MG63 (cell line): Measurements from ENCODE around the gene PTPRM. TPM values are rescaled to one million over a fixed set of nuclear protein-coding genes. Genes with fewer than 3 reads are reported as not detected.

Source experiments
- DNase-seq: peaks from one replicate; pipeline ENCODE4 v3.0.0-alpha.2; 2020
- H3K27me3 ChIP-seq: fragments of 250-450 bp; sonication (Bioruptor Pico); 2 replicates; pipeline ENCODE4 v1.5.1; 2020; ENCODE audit warnings: mild to moderate bottlenecking, moderate library complexity
- H3K36me3 ChIP-seq: fragments of 250-450 bp; sonication (Bioruptor Pico); 2 replicates; pipeline ENCODE4 v1.5.1; 2020; ENCODE audit warnings: mild to moderate bottlenecking, moderate library complexity
- H3K4me3 ChIP-seq: fragments of 250-450 bp; sonication (Bioruptor Pico); 2 replicates; pipeline ENCODE4 v1.5.1; 2020; ENCODE audit warnings: mild to moderate bottlenecking, moderate library complexity
- H3K9me3 ChIP-seq: fragments of 250-450 bp; sonication (Bioruptor Pico); 2 replicates; pipeline ENCODE4 v1.5.1; 2020; ENCODE audit warnings: mild to moderate bottlenecking, moderate library complexity
- total RNA-seq: library from RNA; depleted of rRNA; stranded (reverse); fragments of >200 nt; shearing (Covaris generic); gene quantifications from 2 replicates; pipeline ENCODE4 v1.2.3, GENCODE V29; 2014; ENCODE audit warnings: low replicate concordance

Gene PTPRM
- total RNA-seq, 1 experiment from 2014 or later: 13.2 TPM

- Histone ChIP-seq H3K4me3 (no peak overlapping the region), H3K36me3 (no peaks in the 10 kb centered on the region), H3K9me3 (no peaks in the 10 kb centered on the region), H3K27me3 (no peaks in the 10 kb centered on the region)
- no peak for DNase-seq
Observed at GRCh38 chr18:7990670-7991069, 423.6 kb downstream of the PTPRM start.

- no peaks in the 10 kb centered on the region for H3K36me3 ChIP-seq
- no peaks in the 10 kb centered on the region for H3K9me3 ChIP-seq
- H3K27me3 ChIP-seq: no peaks in the 10 kb centered on the region
- H3K4me3 ChIP-seq: no peak overlapping the region
- no peak for DNase-seq
Observed at GRCh38 chr18:8001711-8002301, 434.7 kb downstream of the PTPRM start.

DNA sequence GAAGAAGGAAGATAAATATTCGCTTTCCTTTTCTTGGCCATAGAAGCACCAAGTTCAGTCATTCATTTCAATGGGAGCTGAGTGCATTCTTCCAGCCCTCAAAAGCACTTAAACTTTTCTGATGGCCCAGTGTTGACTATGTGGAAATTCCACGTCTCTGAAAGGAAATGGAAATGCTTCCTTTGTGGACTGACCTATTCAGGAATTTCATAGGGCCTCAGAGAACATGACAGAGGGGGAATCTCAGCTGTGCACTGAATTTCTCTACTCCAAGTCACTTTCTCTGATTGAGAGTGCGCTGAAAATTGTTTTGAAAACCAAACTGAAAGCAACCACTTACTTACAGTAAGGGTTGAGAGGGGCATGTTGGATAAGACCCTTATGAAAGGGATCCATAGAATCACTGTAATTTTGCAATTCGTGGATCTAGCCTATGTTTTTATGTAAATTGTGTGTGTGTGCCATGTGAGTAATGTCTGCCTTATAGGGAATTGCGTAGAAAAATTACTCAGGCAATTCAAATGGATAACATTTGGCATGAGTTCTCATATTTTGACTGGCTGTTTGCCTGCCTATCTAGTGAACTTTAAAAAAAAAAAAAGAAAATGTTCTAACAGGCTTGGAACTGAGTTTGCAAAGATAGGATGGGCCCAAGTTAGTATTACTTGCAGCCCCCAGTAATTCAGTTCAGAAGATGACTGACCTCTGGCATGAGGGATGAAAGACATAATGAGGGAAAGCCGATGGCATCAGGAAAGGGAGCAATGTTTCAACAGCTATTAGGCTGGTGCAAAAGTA lies 437.0 kb downstream of the PTPRM start:
- DNase-seq: no peak
- H3K27me3 ChIP-seq: no peaks in the 10 kb centered on the region
- H3K36me3 ChIP-seq: no peaks in the 10 kb centered on the region
- no peaks in the 10 kb centered on the region for H3K9me3 ChIP-seq
- H3K4me3 ChIP-seq: no peak overlapping the region

- Histone ChIP-seq H3K27me3 (no peaks in the 10 kb centered on the region), H3K36me3 (no peaks in the 10 kb centered on the region), H3K4me3 (no peak overlapping the region), H3K9me3 (no peaks in the 10 kb centered on the region)
- no peak for DNase-seq
Observed at GRCh38 chr18:8004792-8005191, 437.7 kb downstream of the PTPRM start.

DNA sequence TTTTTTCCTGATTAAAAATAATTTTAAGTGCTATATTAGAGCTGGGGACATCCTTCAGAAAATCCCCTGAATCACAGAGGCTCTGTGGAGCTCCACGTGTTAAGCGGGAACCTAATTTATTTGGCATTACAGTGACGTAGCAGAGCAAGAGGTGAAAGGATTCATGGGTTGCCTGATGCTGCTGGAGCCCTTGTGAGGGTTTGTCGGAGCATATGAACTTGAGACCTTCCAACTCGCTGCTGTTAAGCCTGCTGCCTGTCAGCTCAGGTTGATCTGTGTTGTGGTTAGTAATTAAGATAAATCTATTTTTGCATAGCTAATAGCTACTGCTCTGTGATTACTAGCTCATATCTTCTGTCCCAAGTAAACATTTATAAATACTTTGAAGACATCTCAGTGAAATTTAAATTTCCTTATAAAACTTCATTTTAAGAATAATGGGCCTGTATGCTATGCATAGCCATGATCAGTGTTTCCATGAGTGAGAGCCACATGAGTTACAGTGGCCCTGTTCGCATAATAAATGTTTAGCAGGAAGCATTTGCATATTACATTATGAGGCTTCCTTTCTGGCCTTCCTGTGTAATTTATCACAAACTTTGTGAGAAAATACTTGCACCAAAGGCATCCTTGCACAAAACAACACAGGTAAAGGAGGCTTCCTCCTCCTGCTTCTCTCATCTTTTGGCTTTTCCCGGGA lies 438.9 kb downstream of the PTPRM start:
- DNase-seq: no peak
- H3K27me3 ChIP-seq: no peaks in the 10 kb centered on the region
- no peaks in the 10 kb centered on the region for H3K36me3 ChIP-seq
- no peaks in the 10 kb centered on the region for H3K9me3 ChIP-seq
- no peak overlapping the region for H3K4me3 ChIP-seq

DNA sequence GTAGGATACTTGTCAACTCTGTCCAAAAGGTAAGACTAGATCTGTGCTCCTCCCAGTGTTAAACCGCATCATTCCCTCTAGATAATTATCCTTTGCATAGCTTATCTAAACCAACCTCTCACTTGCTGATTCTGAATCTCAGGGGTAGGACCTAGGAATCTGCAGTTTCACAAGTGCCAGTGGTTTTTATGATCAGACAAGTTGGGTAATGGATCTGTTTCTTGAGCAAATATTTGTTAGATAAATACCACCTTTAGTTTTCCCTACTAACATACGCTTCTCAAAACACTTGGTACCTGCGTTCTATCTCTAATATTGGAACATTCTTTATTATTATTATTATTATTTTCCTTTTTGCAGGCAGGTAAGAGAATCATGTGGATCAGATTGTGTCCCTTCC lies 439.9 kb downstream of the PTPRM start:
- H3K36me3 ChIP-seq: no peaks in the 10 kb centered on the region
- H3K4me3 ChIP-seq: no peak overlapping the region
- no peak for DNase-seq
- H3K9me3 ChIP-seq: no peaks in the 10 kb centered on the region
- no peaks in the 10 kb centered on the region for H3K27me3 ChIP-seq

GRCh38 chr18:8008033-8008432 lies 440.9 kb downstream of the PTPRM start:
- Histone ChIP-seq H3K4me3 (no peak overlapping the region), H3K27me3 (no peaks in the 10 kb centered on the region), H3K36me3 (no peaks in the 10 kb centered on the region), H3K9me3 (no peaks in the 10 kb centered on the region)
- DNase-seq: no peak

DNA sequence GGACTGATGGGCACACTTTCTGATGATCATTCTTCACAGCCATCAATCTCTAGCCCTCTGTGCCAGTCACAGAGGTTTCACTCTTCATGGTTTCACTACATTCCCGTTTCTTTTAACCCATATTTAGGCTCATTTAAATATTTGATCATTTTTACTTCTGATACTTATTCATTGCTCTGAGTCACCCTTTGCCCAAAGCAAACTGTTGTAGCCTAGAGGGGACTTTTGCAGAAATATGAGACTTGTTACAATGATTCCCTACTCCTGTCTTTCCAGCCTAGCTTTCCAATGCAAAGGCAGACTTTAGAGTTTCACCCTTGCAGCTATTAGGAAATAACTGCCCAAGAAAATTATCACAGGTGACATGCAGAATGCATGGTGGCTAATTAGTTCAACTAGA lies 444.2 kb downstream of the PTPRM start:
- no peaks in the 10 kb centered on the region for H3K27me3 ChIP-seq
- DNase-seq: no peak

DNA sequence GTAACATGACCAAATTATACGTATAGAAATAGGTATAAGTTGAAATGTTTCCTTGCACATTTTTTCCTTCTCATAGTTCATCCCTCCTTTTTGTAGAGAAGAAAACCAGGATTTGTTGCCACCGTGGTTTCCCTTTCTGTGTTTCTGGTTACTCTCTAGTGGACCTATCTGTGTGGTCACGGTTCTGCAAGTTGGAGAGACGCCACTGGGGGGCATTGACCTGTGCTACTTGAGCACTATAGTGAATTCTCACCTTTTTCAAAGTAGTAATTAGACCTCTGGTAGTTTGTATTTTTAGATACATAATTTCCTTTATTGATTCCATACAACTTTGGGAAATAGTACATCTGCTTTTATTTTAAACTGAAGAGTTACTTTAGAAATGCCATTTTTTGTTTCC lies 444.8 kb downstream of the PTPRM start:
- DNase-seq: no peak

More for the DNA sequence above, 444.2 kb downstream of the PTPRM start:
- H3K9me3 ChIP-seq: no peaks in the 10 kb centered on the region
- no peaks in the 10 kb centered on the region for H3K36me3 ChIP-seq
- no peak overlapping the region for H3K4me3 ChIP-seq

DNA sequence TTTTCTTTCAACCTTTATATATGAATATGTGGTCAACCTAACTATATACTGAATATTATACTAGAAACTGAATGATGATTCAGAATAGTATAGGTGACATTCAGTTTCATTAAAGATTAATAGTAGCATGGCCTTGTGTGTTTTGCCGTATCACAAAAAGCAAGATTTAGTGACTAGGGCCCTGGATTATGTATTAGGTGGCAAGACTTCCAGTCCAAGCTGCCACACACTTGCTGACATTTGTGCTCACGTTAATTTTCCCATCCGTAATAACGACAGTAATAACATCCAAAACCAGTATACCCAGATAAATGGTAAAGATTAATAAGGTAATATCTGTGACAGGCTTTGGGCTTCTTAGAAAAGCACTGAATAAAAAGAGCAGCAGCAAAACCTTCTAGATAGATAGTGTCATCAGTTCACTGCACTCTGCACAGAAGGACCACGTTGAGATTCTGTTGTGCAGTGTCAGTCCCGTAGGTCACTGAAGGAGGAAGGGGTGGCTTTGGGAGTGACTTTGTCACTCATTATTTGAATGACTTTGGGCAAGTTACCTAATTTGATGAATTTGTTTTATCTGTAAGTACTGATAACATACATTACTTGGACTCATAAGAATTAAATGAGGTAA lies 451.7 kb downstream of the PTPRM start:
- Histone ChIP-seq H3K27me3 (no peaks in the 10 kb centered on the region), H3K9me3 (no peaks in the 10 kb centered on the region), H3K4me3 (no peak overlapping the region), H3K36me3 (no peaks in the 10 kb centered on the region)
- DNase-seq: no peak

More for the DNA sequence above, 444.8 kb downstream of the PTPRM start:
- no peaks in the 10 kb centered on the region for H3K9me3 ChIP-seq
- no peak overlapping the region for H3K4me3 ChIP-seq
- H3K27me3 ChIP-seq: no peaks in the 10 kb centered on the region
- no peaks in the 10 kb centered on the region for H3K36me3 ChIP-seq

DNA sequence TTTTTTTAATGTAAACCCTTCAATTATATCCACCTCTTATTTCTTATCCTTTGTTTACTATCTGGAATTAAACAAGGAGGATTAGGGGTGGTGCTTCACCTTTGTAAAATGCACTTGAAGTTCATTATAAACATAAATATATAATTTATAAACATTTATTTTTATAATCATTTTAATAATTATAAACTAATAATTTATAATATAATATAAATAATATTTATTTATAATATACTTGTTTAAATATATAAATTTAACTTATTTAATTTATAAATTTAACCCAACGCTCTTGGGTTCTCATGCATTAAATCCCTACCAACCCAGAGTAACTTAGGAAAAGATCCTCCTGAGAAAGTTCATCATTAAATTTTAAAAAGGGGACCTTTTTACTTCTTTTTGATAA lies 452.5 kb downstream of the PTPRM start:
- DNase-seq: no peak
- no peak overlapping the region for H3K4me3 ChIP-seq
- no peaks in the 10 kb centered on the region for H3K27me3 ChIP-seq
- no peaks in the 10 kb centered on the region for H3K9me3 ChIP-seq
- H3K36me3 ChIP-seq: no peaks in the 10 kb centered on the region

DNA sequence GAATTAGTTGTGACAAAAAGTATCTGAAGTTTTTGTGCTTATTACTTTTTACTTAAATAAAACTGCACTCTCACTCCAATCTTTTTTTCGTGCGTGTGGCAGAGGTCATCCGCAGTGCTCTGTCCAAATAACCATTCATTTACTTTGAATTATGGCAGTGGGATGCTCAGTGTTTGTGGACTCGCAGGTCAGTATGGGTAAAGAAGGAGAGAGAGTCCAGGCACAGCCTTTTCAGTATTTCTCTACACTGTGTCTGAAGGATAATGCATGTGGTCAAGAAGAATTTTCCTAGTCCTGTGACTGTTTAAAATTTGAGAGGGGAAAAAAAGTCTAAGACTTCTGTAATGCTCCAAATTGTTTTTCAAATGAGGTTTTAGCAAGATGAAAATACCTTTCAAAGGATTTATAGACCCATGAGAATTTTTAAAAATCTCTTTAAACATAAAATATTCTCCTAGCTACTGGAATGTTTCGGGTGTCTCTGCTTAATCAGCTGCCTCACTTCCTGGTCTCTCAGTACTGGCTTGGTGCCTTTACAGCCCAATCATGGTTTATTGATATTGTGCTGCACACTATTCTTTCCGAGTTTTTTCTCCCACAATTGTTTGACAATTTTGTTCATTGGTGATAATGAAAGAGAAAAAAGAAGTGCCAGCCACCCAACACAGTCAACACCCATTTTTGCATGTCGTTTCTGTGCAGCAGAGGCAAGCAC lies 453.2 kb downstream of the PTPRM start:
- Histone ChIP-seq H3K27me3 (no peaks in the 10 kb centered on the region), H3K36me3 (no peaks in the 10 kb centered on the region), H3K9me3 (no peaks in the 10 kb centered on the region), H3K4me3 (no peak overlapping the region)
- no peak for DNase-seq

GRCh38 chr18:8029061-8029460 lies 461.9 kb downstream of the PTPRM start:
- no peak for DNase-seq
- Histone ChIP-seq H3K9me3 (no peaks in the 10 kb centered on the region), H3K36me3 (no peaks in the 10 kb centered on the region), H3K27me3 (no peaks in the 10 kb centered on the region), H3K4me3 (no peak overlapping the region)

DNA sequence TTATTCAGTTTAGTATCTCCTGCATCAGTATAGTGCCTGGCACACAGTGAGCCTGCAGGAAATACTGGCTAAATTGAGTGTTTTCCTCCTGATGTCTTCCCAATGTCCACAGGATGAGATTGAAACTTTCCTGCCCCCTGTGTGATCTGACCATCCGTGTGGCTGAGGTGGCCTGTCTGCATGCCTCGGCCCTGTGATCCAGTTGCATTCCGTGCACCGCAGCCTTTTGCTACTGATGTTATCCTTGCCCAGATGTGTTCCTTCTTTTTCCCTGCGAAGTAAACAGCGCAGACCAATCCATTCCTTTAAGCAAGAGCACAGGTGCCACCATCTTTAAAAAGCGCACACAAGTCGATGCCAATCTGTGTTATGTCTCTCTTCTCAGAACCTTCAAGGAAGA lies 462.6 kb downstream of the PTPRM start:
- H3K4me3 ChIP-seq: no peak overlapping the region
- no peaks in the 10 kb centered on the region for H3K9me3 ChIP-seq
- no peak for DNase-seq
- no peaks in the 10 kb centered on the region for H3K36me3 ChIP-seq
- no peaks in the 10 kb centered on the region for H3K27me3 ChIP-seq

- H3K36me3 ChIP-seq: no peaks in the 10 kb centered on the region
- no peaks in the 10 kb centered on the region for H3K27me3 ChIP-seq
- H3K4me3 ChIP-seq: no peak overlapping the region
- H3K9me3 ChIP-seq: no peaks in the 10 kb centered on the region
- no peak for DNase-seq
Observed at GRCh38 chr18:8030201-8030600, 463.1 kb downstream of the PTPRM start.

DNA sequence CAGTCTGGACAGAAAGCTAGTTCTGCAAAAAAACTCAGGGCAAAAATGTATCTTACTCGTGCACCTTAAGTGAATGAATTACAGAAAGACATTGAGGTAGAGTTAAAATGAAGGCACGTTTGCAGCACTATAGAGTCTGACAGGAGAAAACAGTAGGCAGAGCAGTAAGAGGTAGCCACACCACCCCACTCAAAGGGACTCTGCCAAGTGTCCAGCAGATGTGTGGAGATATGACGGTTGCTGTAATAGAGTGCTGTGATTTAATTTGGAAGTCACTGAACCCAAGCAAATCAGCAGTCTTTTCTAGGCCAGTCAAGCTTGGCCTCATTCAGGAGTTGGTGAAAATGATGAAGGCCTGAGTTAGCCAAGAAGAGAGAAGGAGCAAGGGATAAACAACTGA lies 464.4 kb downstream of the PTPRM start:
- Histone ChIP-seq H3K36me3 (no peaks in the 10 kb centered on the region), H3K4me3 (no peak overlapping the region), H3K27me3 (no peaks in the 10 kb centered on the region), H3K9me3 (no peaks in the 10 kb centered on the region)
- DNase-seq: no peak

GRCh38 chr18:8034674-8035073 lies 467.6 kb downstream of the PTPRM start:
- Histone ChIP-seq H3K27me3 (no peaks in the 10 kb centered on the region), H3K9me3 (no peaks in the 10 kb centered on the region), H3K4me3 (no peak overlapping the region), H3K36me3 (no peaks in the 10 kb centered on the region)
- DNase-seq: no peak
